ENCODE data around the gene ATP6AP1.

ATP6AP1 gene

GRCh38 chrX:154457491-154458115 is 29.1 kb downstream of the ATP6AP1 start:
- Histone ChIP-seq H3K36me3 (ENCODE audit: control insufficient read depth, insufficient read depth, low read length) (peaks cover 26% of the 10 kb centered on the region), H3K9me3 (ENCODE audit: control insufficient read depth, low read length) (no peaks in the 10 kb centered on the region), H3K27ac (ENCODE audit: low read depth, low read length, severe bottlenecking) (no peak overlapping the region), H3K4me3 (ENCODE audit: extremely low read depth, insufficient read depth, low read length, poor library complexity, severe bottlenecking) (peak overlapping the region; percentile 66), H3K4me1 (ENCODE audit: control insufficient read depth, insufficient read depth, low read length, poor library complexity, severe bottlenecking) (no peaks in the 10 kb centered on the region)
- 8 to 63% methylated on average over 4 to 14 of the region's 65 CpGs for WGBS, 2 experiments (ENCODE audit: insufficient coverage in 2 of 2)

GRCh38 chrX:154458116-154458953 is 29.9 kb downstream of the ATP6AP1 start, which contains the start of gene PLXNA3:
Gene PLXNA3, plus strand, starts transcription at chrX:154458281. Its CDS starts 1,903 bp downstream, at chrX:154460184.
- H3K27ac ChIP-seq (ENCODE audit: low read depth, low read length, severe bottlenecking) = no peak within 1 kb of the TSS
- no peaks in the 10 kb centered on the region for H3K9me3 ChIP-seq (ENCODE audit: control insufficient read depth, low read length)
- peaks cover 26% of the 10 kb centered on the region for H3K36me3 ChIP-seq (ENCODE audit: control insufficient read depth, insufficient read depth, low read length)
- 0% methylated on average over 11 to 18 of the region's 88 CpGs for WGBS, 2 experiments (ENCODE audit: insufficient coverage in 2 of 2)
- peak within 1 kb of the TSS; percentile 66 for H3K4me3 ChIP-seq (ENCODE audit: extremely low read depth, insufficient read depth, low read length, poor library complexity, severe bottlenecking)
- no peaks in the 10 kb centered on the region for H3K4me1 ChIP-seq (ENCODE audit: control insufficient read depth, insufficient read depth, low read length, poor library complexity, severe bottlenecking)

DNA sequence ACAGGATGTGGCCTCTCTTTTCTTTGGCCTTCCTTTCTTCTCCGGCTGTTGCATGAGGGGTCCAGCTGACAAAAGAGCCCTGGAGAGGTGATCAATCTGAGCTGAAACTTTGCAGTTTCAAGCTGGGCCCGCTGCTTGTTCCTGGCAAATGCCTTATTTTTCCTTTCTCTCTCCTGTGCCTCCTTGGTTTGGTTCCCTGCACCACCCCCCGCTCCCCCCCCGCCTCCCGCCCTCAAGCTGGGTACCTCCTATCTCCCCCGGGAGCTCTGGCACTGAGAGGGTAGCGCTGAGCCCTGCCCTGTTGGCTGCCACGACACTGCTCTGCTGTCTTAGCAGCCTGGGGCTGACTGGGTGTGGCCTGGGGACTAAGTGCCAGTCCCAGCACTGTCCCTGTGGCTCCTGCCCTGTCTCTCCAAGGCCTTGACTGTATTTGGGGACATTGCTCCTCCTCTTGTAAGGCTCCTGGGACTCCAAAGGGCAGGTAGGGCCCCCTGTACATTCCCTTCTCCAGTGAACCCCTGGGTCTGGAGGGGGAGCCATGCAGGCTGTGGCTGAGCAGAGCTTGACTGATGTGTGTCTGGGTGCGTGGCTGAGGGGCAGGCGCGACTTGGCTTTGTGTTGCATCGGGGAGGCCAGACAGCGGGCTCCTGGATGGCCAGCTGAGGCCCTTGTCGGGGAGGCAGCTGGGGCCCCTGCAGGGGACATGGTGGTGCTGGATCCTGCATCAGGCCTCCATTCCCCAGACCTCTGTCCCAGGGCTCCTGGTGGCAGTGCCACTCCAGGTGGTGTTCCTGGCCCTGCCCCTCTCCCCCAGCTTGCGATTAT is 30.7 kb downstream of the ATP6AP1 start:
- no peak overlapping the region for H3K27ac ChIP-seq (ENCODE audit: low read depth, low read length, severe bottlenecking)
- peaks cover 27% of the 10 kb centered on the region for H3K36me3 ChIP-seq (ENCODE audit: control insufficient read depth, insufficient read depth, low read length)

DNA sequence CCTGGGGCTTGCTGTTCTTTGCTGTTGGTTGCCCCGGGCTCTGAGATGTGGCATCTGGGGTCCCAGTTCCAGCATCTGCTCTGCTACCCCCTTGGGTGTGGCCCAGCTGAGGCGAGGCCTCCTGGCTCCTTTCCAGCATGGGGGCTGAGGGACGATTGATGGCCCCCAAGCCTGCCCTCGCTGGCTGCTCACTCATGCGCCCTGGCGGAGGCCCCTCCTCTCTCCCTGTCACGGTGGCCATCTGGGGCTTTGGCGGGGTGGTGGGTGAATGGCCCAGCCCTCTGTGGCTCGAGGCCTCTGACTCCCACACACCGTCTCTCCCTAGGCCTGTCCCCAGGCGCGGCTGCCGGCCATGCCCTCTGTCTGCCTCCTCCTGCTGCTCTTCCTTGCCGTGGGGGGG is 31.4 kb downstream of the ATP6AP1 start:
- Histone ChIP-seq H3K4me3 (ENCODE audit: extremely low read depth, insufficient read depth, low read length, poor library complexity, severe bottlenecking) (peak overlapping the region; percentile 66), H3K9me3 (ENCODE audit: control insufficient read depth, low read length) (no peaks in the 10 kb centered on the region), H3K36me3 (ENCODE audit: control insufficient read depth, insufficient read depth, low read length) (peaks cover 34% of the 10 kb centered on the region), H3K27ac (ENCODE audit: low read depth, low read length, severe bottlenecking) (no peak overlapping the region), H3K4me1 (ENCODE audit: control insufficient read depth, insufficient read depth, low read length, poor library complexity, severe bottlenecking) (no peaks in the 10 kb centered on the region)
- WGBS, 2 experiments (ENCODE audit: insufficient coverage in 2 of 2) = 80 to 81% methylated on average over 1 to 6 of the region's 14 CpGs

More for the DNA sequence above, 30.7 kb downstream of the ATP6AP1 start:
- WGBS, 2 experiments (ENCODE audit: insufficient coverage in 2 of 2) = 43 to 48% methylated on average over 3 to 6 of the region's 15 CpGs
- H3K9me3 ChIP-seq (ENCODE audit: control insufficient read depth, low read length) = no peaks in the 10 kb centered on the region
- no peaks in the 10 kb centered on the region for H3K4me1 ChIP-seq (ENCODE audit: control insufficient read depth, insufficient read depth, low read length, poor library complexity, severe bottlenecking)
- peak overlapping the region; percentile 66 for H3K4me3 ChIP-seq (ENCODE audit: extremely low read depth, insufficient read depth, low read length, poor library complexity, severe bottlenecking)

- WGBS, 2 experiments (ENCODE audit: insufficient coverage in 2 of 2) = 94 to 95% methylated on average over 12 to 18 of the region's 26 CpGs
- no peak overlapping the region for H3K4me3 ChIP-seq (ENCODE audit: extremely low read depth, insufficient read depth, low read length, poor library complexity, severe bottlenecking)
These were observed 31.8 kb downstream of the ATP6AP1 start for GRCh38 chrX:154460326-154460725.

DNA sequence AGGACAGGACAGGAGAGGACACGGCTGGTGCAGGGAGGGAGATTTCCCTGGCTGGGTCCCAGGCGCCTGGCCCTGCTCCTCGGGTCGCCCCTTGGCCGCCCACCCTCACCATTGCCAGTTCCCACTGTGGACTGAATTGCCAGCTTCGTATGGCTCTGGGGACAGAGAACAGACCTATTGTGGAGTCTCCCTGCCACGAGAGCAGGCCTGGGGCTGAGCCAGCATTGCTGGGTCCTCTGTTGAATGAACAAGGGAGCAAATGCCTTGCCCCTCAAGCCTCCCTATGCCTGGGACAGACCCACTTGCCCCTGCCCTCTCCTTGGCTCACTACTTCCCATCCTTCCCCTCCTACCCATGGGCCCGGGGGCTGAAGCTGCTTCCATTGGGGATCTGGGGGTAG is 33.9 kb downstream of the ATP6AP1 start:
- WGBS, 2 experiments (ENCODE audit: insufficient coverage in 2 of 2) = 100% methylated on average over 1 to 2 of the region's 8 CpGs
- Histone ChIP-seq H3K4me3 (ENCODE audit: extremely low read depth, insufficient read depth, low read length, poor library complexity, severe bottlenecking) (no peak overlapping the region), H3K4me1 (ENCODE audit: control insufficient read depth, insufficient read depth, low read length, poor library complexity, severe bottlenecking) (no peaks in the 10 kb centered on the region)

More at GRCh38 chrX:154460326-154460725, 31.8 kb downstream of the ATP6AP1 start:
- H3K9me3 ChIP-seq (ENCODE audit: control insufficient read depth, low read length) = no peaks in the 10 kb centered on the region
- H3K27ac ChIP-seq (ENCODE audit: low read depth, low read length, severe bottlenecking) = no peak overlapping the region
- H3K36me3 ChIP-seq (ENCODE audit: control insufficient read depth, insufficient read depth, low read length) = peaks cover 35% of the 10 kb centered on the region
- H3K4me1 ChIP-seq (ENCODE audit: control insufficient read depth, insufficient read depth, low read length, poor library complexity, severe bottlenecking) = no peaks in the 10 kb centered on the region

GRCh38 chrX:154463611-154464220 is 35.2 kb downstream of the ATP6AP1 start:
- no peaks in the 10 kb centered on the region for H3K9me3 ChIP-seq (ENCODE audit: control insufficient read depth, low read length)
- H3K27ac ChIP-seq (ENCODE audit: low read depth, low read length, severe bottlenecking) = no peak overlapping the region
- 91 to 97% methylated on average over 7 to 23 of the region's 36 CpGs for WGBS, 2 experiments (ENCODE audit: insufficient coverage in 2 of 2)
- H3K36me3 ChIP-seq (ENCODE audit: control insufficient read depth, insufficient read depth, low read length) = peaks cover 45% of the 10 kb centered on the region
- H3K4me1 ChIP-seq (ENCODE audit: control insufficient read depth, insufficient read depth, low read length, poor library complexity, severe bottlenecking) = no peaks in the 10 kb centered on the region
- H3K4me3 ChIP-seq (ENCODE audit: extremely low read depth, insufficient read depth, low read length, poor library complexity, severe bottlenecking) = no peak overlapping the region

More for the DNA sequence above, 33.9 kb downstream of the ATP6AP1 start:
- no peaks in the 10 kb centered on the region for H3K9me3 ChIP-seq (ENCODE audit: control insufficient read depth, low read length)
- H3K36me3 ChIP-seq (ENCODE audit: control insufficient read depth, insufficient read depth, low read length) = peaks cover 38% of the 10 kb centered on the region
- H3K27ac ChIP-seq (ENCODE audit: low read depth, low read length, severe bottlenecking) = no peak overlapping the region

GRCh38 chrX:154464806-154465365 is 36.4 kb downstream of the ATP6AP1 start:
- Histone ChIP-seq H3K4me3 (ENCODE audit: extremely low read depth, insufficient read depth, low read length, poor library complexity, severe bottlenecking) (no peak overlapping the region), H3K36me3 (ENCODE audit: control insufficient read depth, insufficient read depth, low read length) (peaks cover 52% of the 10 kb centered on the region), H3K9me3 (ENCODE audit: control insufficient read depth, low read length) (no peaks in the 10 kb centered on the region), H3K4me1 (ENCODE audit: control insufficient read depth, insufficient read depth, low read length, poor library complexity, severe bottlenecking) (no peaks in the 10 kb centered on the region), H3K27ac (ENCODE audit: low read depth, low read length, severe bottlenecking) (no peak overlapping the region)
- 98 to 99% methylated on average over 14 to 19 of the region's 28 CpGs for WGBS, 2 experiments (ENCODE audit: insufficient coverage in 2 of 2)

- no peaks in the 10 kb centered on the region for H3K4me1 ChIP-seq (ENCODE audit: control insufficient read depth, insufficient read depth, low read length, poor library complexity, severe bottlenecking)
- 80 to 87% methylated on average over 1 to 12 of the region's 14 CpGs for WGBS, 2 experiments (ENCODE audit: insufficient coverage in 2 of 2)
- no peak overlapping the region for H3K27ac ChIP-seq (ENCODE audit: low read depth, low read length, severe bottlenecking)
- H3K4me3 ChIP-seq (ENCODE audit: extremely low read depth, insufficient read depth, low read length, poor library complexity, severe bottlenecking) = no peak overlapping the region
- no peaks in the 10 kb centered on the region for H3K9me3 ChIP-seq (ENCODE audit: control insufficient read depth, low read length)
- H3K36me3 ChIP-seq (ENCODE audit: control insufficient read depth, insufficient read depth, low read length) = peaks cover 48% of the 10 kb centered on the region
These were observed 37.1 kb downstream of the ATP6AP1 start for GRCh38 chrX:154465601-154466000.

DNA sequence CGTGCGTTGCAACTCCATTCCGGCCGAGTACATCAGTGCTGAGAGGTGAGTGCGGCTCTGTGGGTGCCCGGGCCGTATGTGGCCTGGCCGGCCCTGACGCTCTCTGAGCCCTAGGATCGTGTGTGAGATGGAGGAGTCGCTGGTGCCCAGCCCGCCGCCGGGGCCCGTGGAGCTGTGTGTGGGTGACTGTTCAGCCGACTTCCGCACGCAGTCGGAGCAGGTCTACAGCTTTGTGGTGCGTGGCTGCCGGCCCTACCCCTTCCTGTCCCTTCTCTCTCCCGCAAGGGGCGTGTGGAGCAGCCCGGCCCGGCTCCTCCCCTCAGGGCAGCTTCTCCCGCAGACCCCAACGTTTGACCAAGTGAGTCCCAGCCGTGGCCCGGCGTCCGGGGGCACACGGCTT is 37.6 kb downstream of the ATP6AP1 start:
- Histone ChIP-seq H3K4me1 (ENCODE audit: control insufficient read depth, insufficient read depth, low read length, poor library complexity, severe bottlenecking) (no peaks in the 10 kb centered on the region), H3K4me3 (ENCODE audit: extremely low read depth, insufficient read depth, low read length, poor library complexity, severe bottlenecking) (no peak overlapping the region), H3K27ac (ENCODE audit: low read depth, low read length, severe bottlenecking) (no peak overlapping the region), H3K9me3 (ENCODE audit: control insufficient read depth, low read length) (no peaks in the 10 kb centered on the region), H3K36me3 (ENCODE audit: control insufficient read depth, insufficient read depth, low read length) (peaks cover 49% of the 10 kb centered on the region)
- 95 to 96% methylated on average over 10 to 20 of the region's 32 CpGs for WGBS, 2 experiments (ENCODE audit: insufficient coverage in 2 of 2)

Measured in mesodermal cell (in vitro differentiated cells).